H1 (cell line): ENCODE data around the gene SMARCC2. TPM values are rescaled to one million over a fixed set of nuclear protein-coding genes. Genes with fewer than 3 reads are reported as not detected.

Experiments
- ATF3 ChIP-seq: IDR thresholded peaks from 2 replicates; pipeline ENCODE4 v1.6.1; 2011; ENCODE audit warnings: low read depth, mild to moderate bottlenecking, low read length; ENCODE audit not compliant: insufficient read depth
- RNF2 ChIP-seq: fragments of 200-900, 300-1000 bp; sonication (generic); IDR thresholded peaks from 2 replicates; pipeline ENCODE4 v1.7.1; 2016; ENCODE audit warnings: borderline replicate concordance, low read depth, mild to moderate bottlenecking, antibody characterized with exemption, low read length; ENCODE audit not compliant: poor library complexity, severe bottlenecking; ENCODE audit errors: missing control alignments
- polyA plus RNA-seq, 7 experiments: library from polyadenylated mRNA; depleted of rRNA in 3 of 7; stranded (reverse) in 5 of 7; unstranded in 2 of 7; fragments of >200 nt in 5 of 7; fragments of 200-250 nt in 2 of 7; gene quantifications; 1 replicate in 5 of 7; 2 replicates in 1 of 7; 4 replicates in 1 of 7; pipeline versions ENCODE4 v1.2.1 to v1.2.3, GENCODE V29; 2011 to 2013; ENCODE audit warnings: missing spikeins in 2 of 7, mixed read lengths in 2 of 7
- total RNA-seq: library from RNA; stranded (reverse); fragmentation: NEBNext Ultra II Directional; extraction: Animal tissue kit (Norgen Biotek cat#: 25700); gene quantifications from 2 replicates; pipeline ENCODE4 v1.2.1, GENCODE V29; 2021

The SMARCC2 gene
- total and polyA plus RNA-seq, 2 of the 8 experiments (the other 6 are each of a cell fraction or from before 2014, with no cell fraction given) = 33.9 to 78.5 TPM

- no peak for TF ChIP-seq RNF2
- no peak for TF ChIP-seq ATF3
These were observed 41.9 kb upstream of the SMARCC2 start (continued) for GRCh38 chr12:56231184-56231582.
